GM19438 (cell line): ENCODE results near the gene S100B.

Source experiments
- ATAC-seq: cut with Tn5 transposase; IDR thresholded peaks from one replicate; pipeline ENCODE4 v1.9.1; 2021; ENCODE audit warnings: low read depth; ENCODE audit not compliant: unreplicated experiment

The S100B gene

DNA sequence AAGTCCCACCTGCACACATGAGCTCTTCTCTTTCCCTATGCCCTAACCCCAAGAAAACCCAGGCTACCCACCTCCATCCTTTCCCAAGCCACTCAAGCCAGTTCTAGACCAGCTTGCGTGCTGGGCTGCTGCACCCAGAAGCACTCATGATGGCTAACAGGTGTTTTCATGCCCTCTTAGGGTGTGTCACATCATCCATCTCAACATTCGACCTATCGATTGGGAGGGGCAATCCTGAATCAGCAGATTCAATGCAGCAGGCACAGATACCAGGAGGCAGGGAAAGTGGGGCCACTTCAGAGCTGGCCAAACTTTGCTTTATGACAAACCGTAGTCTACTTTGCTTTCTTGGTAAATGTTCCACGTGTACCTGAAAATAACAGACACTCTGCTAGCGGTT lies 24.0 kb upstream of the S100B start:
- no peak for ATAC-seq

- ATAC-seq = no peak
These were observed 22.8 kb upstream of the S100B start for GRCh38 chr21:46627726-46628125.

- ATAC-seq = no peak
These were observed 22.2 kb upstream of the S100B start for GRCh38 chr21:46626975-46627501.

DNA sequence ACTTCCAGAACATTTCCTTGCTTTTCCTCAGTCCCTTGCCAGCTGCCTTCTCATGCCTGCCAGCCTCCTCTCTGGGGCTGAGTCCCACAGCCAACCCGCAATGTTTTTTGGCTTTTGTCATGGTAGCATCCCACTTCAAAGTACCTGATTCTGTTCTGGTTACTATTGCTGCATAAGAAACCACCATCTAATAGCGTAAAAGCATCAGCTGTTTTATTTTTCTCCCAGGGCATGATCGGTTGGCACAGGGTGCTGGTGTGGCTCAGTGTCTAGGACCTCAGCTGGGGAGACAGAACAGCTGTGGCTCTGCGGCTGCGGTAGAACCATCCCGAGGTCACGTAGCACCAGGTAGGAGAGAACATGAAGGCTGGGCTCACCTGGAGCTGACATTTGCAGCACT lies 21.7 kb upstream of the S100B start:
- ATAC-seq = no peak

- ATAC-seq = no peak
These were observed 20.9 kb upstream of the S100B start for GRCh38 chr21:46625759-46626158.

- no peak for ATAC-seq
These were observed 19.2 kb upstream of the S100B start for GRCh38 chr21:46624050-46624449.

- no peak for ATAC-seq
These were observed 17.3 kb upstream of the S100B start for GRCh38 chr21:46622226-46622625.

DNA sequence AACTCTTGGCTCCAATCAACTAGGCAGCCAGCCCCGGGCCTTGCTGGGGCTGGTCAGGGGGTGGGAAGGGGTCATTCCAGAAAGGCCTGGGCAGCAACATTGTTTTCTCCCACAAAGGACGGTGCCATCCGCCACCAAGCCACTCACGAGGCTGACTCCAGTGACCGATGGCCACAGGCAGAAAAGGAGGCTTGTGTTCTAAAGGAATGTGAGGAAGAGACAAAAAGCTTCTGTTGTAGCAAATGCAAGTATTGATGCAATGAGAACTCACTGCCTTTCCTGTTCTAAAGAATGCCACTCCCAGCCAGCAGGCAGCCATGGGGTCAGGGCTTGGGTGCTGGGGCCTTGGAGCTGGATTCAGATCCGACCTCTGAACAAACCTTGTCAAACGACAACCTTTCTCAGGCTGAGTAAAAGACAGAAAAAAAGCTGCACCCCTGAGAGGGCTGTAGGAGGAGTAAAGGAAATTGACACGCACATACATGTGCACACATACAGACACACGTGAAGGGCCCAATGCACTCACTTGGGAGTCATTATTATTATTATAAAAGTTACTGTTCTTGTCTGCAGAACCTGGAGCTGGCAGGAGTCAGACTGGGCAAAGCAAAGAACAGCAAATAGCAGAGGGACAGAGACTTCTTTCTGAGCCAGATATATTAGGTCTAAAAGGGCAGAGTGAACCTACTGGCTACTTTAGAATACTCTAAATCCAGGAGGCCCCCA lies 16.7 kb upstream of the S100B start:
- no peak for ATAC-seq

DNA sequence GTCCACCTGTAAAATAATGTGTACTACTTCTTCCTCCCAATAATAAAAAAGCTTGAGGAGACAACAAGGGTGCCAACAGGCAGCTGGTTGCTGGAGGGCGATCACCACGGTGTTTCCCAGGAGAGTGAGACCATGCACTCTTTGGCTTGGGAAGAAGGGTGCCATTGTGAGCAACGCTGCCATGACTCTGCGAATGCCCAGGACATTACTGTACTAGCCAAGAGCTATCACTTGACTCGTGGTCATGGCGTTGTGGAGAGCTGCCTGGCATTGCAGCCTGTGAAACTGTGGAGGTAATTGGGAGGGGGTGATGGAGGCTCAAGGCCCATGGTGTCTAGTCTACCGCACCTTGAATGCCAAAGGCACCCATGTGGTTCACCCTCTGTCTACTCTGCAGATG lies 16.0 kb upstream of the S100B start:
- no peak for ATAC-seq

GRCh38 chr21:46619846-46620245 lies 15.0 kb upstream of the S100B start:
- no peak for ATAC-seq

DNA sequence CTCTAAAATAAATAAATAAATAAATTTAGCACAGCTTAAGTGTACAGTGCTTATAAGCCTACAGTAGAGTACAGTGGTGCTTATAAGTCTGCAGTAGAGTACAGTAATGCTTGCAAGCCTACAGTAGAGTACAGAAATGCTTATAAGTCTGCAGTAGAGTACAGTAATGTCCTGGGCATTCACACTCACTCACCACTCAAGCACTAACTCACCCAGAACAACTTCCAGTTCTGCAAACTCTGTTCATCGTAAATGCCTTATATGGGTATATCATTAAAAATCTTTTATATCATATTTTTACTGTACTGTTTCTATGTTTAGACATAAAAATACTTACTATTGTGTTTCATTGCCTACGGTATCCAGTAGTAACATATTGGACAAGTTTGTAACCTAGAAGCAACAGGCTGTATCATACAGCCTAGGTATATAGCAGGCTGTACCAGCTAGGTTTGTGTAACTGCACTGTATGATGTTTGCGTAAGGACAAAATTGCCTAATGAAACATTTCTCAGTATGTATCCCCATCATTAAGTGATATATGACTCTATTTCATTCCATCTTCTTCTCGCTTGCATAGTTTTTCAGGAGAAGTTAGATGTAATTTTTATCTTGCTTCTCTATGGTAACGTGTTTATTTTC lies 14.0 kb upstream of the S100B start:
- no peak for ATAC-seq

- ATAC-seq = no peak
These were observed 12.6 kb upstream of the S100B start for GRCh38 chr21:46617267-46618051.

DNA sequence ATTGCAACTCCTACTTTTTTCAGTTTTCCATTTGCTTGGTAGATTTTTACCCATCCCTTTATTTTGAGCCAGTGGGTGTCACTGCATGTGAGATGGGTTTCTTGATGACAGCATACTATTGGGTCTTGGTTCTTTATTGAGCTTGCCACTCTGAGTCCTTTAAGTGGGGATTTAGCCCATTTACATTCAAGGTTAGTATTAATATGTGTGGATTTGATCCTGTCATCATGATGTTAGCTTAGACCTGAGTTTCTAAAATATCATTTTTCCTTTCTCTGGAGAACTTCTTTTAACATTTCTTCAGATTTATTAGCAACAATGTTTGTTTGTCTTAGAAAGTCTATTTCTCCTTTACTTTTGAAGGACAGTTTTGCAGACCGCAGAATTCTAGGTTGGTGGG lies 11.8 kb upstream of the S100B start:
- ATAC-seq = no peak

DNA sequence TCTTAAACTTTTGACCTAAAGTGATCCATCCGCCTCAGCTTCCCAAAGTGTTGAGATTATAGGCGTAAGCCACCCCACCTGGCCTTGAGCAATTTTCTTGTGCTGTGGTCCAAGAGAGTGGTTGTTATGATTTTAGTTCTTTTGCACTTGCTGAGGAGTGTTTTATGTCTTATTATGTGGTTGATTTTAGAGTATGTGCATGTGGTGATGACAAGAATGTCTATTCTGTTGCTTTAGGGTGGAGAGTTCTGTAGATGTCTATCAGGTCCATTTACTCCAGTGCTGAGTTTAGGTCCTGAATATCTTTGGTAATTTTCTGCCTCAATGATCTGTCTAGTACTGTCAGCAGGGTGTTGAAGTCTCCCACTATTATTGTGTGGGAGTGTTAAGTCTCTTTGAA lies 11.2 kb upstream of the S100B start:
- no peak for ATAC-seq

- no peak for ATAC-seq
These were observed 8.5 kb upstream of the S100B start for GRCh38 chr21:46613391-46613790.

- no peak for ATAC-seq
These were observed 5.3 kb upstream of the S100B start for GRCh38 chr21:46610018-46610701.

DNA sequence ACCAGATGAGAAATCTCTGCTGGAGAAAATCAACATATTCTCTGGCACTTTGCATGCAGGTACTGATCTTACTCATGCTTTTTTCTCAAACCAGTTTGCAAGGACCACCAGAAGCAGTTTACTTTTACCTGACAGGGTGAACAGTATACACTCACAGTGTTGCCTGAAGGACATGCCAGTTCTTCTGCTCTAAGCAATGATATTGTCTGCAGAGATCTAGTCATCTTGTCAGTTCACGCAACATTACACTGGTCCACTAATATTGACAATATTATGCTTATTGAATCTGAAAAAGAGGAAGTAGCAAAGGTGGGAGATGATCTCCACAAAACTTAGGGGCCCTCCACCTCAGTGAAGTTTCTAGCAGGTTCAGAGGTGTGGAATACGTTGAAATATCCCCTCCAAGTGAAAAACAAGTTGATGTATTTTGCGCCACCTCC lies 3.8 kb upstream of the S100B start:
- ATAC-seq = no peak

- no peak for ATAC-seq
These were observed 2.8 kb upstream of the S100B start for GRCh38 chr21:46607636-46608035.

DNA sequence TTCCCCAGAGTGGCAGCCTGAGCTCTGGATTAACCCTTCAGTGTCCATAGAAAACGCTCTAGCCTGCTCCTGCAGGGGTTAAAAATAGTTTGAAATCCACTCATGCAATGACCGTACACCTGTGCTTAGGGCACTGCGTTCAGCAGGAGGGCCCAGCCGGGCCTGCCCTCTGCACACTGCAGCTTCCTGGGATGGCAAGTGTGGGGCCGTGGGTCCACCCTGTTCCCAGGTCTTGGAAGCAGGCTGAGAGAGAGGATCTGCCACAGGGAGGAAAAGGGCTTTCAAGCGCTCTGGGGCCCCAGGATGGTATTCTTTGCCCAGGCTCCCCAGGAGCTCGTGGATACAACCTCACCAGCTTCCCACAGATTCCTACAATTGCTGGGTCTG lies 1.5 kb upstream of the S100B start:
- ATAC-seq = no peak

DNA sequence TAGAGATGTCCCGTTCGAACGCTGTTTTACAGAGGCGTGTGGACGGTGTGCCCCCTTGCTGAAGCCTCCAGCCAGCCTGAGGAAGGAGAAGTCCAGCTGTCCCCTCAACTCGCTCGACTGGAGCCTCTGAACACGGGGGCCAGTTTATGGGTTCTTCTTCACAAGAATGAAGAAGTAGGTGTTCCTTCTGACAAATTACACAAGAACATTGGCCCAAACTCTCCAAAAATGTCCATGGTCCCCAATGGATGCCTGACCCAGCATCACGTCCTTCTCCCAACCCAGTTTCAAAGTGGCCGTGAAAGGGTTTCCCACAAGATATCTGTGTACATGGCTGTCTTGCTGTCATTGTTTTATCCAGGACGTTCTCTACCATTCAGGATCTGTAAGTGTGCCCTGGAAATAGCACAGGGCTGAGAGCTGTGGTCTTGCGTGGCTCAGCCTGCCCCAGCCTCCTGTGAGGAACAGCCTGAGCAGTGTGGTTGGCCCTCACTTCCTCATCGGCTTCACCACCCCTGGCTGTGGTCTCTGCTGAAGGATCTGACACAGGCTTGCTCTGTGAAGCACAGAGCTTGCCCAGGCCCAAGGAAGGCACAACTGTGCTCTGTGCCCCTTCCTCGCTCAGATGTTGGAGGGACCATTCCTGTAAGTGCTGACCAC lies 1.0 kb upstream of the S100B start:
- no peak for ATAC-seq
